Adipocyte (in vitro differentiated cells): ENCODE measurements around the gene NFYB.
A peak's percentile ranks its signal among the peaks of the same experiment; 100 is the strongest.

Experiments
- DNase-seq: peaks from one replicate; pipeline ENCODE4 v3.0.0-alpha.2; 2015; ENCODE audit warnings: low read depth
- H3K27me3 ChIP-seq: replicated peaks from 2 replicates; pipeline ENCODE4 v1.7.0; 2013; ENCODE audit warnings: mild to moderate bottlenecking, low read length, moderate library complexity; ENCODE audit not compliant: control insufficient read depth, insufficient read depth
- H3K36me3 ChIP-seq: 2 replicates; pipeline ENCODE4 v1.7.0; 2013; ENCODE audit warnings: low read length, mild to moderate bottlenecking, moderate library complexity; ENCODE audit not compliant: control insufficient read depth, insufficient read depth, severe bottlenecking
- H3K4me1 ChIP-seq: 2 replicates; pipeline ENCODE4 v1.7.0; 2013; ENCODE audit warnings: mild to moderate bottlenecking, low read length, moderate library complexity; ENCODE audit not compliant: control insufficient read depth, insufficient read depth
- H3K4me3 ChIP-seq: 2 replicates; pipeline ENCODE4 v1.7.0; 2013; ENCODE audit warnings: mild to moderate bottlenecking, low read length, moderate library complexity
- H3K9ac ChIP-seq: 2 replicates; pipeline ENCODE4 v1.7.0; 2013; ENCODE audit warnings: mild to moderate bottlenecking, low read length, moderate library complexity
- H3K9me3 ChIP-seq: 2 replicates; pipeline ENCODE4 v1.7.0; 2013; ENCODE audit warnings: mild to moderate bottlenecking, low read length, moderate library complexity; ENCODE audit not compliant: control insufficient read depth

The NFYB gene

DNA sequence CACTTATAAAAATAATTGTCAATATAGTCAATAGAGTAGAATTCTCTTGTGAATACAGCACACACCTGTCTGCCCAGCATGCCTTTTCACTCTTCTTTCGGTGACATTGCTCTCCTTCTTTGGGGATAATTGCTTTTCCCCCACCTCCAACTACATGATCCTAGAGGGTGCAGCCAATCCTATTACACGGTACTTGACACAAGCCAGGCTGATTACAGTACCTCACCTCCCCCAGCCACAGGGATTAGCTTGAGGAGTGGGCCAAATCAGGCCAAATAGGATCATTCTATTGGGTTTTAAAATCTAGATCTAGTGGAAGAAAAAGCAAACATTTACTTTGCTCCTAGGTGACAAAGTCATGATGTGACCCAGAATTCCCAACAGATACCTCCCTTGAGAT is 16.8 kb upstream of the NFYB start:
- Histone ChIP-seq H3K27me3 (peaks cover 1% of the 10 kb centered on the region), H3K9ac (no peak overlapping the region), H3K9me3 (no peaks in the 10 kb centered on the region), H3K4me3 (no peak overlapping the region), H3K36me3 (no peaks in the 10 kb centered on the region), H3K4me1 (no peaks in the 10 kb centered on the region)
- no peak for DNase-seq

GRCh38 chr12:104154286-104154685 is 16.3 kb upstream of the NFYB start:
- Histone ChIP-seq H3K9me3 (no peaks in the 10 kb centered on the region), H3K27me3 (peaks cover 4% of the 10 kb centered on the region), H3K4me1 (no peaks in the 10 kb centered on the region), H3K9ac (no peak overlapping the region), H3K4me3 (no peak overlapping the region), H3K36me3 (no peaks in the 10 kb centered on the region)
- DNase-seq, result no peak

DNA sequence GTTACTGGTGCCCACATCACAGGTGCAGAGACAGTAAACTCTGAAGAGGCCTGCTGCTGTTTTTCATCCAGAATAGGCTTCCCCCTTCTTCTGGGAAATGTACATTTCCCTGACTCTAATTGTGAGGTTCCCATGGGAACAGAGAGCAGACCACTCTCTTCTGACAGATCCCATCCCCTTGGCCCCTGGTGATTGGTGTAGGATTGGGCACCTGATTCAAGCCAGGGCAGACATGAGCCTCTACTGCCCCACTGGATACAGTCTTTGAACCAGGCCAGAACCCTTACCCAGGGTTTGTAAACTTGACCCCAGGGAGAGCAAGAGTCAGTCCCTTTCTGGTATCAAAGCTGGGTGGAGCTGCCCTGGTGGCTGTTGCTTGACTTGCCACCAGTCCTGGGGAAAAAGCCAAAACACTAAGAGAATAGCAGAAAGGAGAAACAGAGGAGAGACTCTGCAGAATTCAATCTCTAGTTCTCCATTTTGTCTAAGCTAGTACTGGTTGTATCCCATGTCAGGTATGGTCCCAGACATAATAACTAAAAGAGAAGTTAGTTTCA is 14.8 kb upstream of the NFYB start:
- Histone ChIP-seq H3K4me1 (no peaks in the 10 kb centered on the region), H3K9me3 (peaks cover 4% of the 10 kb centered on the region), H3K27me3 (peaks cover 4% of the 10 kb centered on the region), H3K36me3 (no peaks in the 10 kb centered on the region), H3K9ac (no peak overlapping the region), H3K4me3 (no peak overlapping the region)
- DNase-seq, result no peak

- Histone ChIP-seq H3K9me3 (peaks cover 4% of the 10 kb centered on the region), H3K36me3 (no peaks in the 10 kb centered on the region), H3K27me3 (peaks cover 4% of the 10 kb centered on the region), H3K4me3 (no peak overlapping the region), H3K9ac (no peak overlapping the region), H3K4me1 (no peaks in the 10 kb centered on the region)
- no peak for DNase-seq
Observed at GRCh38 chr12:104150416-104150815, 12.4 kb upstream of the NFYB start.

DNA sequence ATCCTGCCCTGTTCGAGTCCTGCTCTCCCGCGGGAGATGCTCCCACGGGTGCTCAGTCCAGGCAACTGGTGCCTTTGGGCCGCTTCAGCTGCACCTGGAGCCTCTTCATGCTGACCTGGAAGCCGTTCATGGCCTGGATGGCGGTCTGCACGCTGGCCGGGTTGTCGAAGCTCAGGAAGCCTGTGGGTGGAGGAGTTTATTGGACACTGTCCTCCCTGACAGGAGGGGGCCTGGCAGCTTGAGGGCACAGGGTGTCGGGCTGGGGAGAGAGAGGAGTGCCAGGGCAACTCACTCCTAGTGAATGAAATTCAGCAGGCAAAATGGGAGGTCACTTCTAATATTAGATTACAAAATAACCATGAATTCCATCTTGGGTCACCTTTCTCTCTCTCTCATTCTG is 9.3 kb upstream of the NFYB start:
- Histone ChIP-seq H3K36me3 (no peaks in the 10 kb centered on the region), H3K4me3 (no peak overlapping the region), H3K9me3 (peaks cover 4% of the 10 kb centered on the region), H3K4me1 (no peaks in the 10 kb centered on the region), H3K27me3 (peaks cover 4% of the 10 kb centered on the region), H3K9ac (no peak overlapping the region)
- no peak for DNase-seq

DNA sequence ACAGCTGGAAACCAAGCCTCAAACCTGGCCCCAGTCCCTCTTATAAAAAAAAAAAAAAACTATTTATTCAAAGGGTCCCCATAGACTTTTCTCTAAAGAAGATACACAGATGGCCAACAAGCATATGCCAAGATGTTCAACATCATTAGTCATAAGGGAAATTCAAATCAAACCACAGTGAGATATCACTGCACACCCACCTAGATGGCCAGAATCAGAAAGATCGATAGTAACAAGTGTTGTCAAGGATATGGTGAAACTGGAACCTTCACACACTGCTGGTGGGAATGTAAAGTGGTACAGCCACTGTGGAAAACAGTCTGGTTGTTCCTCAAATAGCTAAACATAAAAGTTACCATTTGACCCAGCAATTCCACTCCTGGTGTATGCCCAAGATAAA is 5.9 kb upstream of the NFYB start:
- no peak for DNase-seq
- Histone ChIP-seq H3K4me1 (peaks cover 3% of the 10 kb centered on the region), H3K27me3 (no peaks in the 10 kb centered on the region), H3K9me3 (peaks cover 4% of the 10 kb centered on the region), H3K36me3 (no peaks in the 10 kb centered on the region), H3K4me3 (no peak overlapping the region), H3K9ac (no peak overlapping the region)

- Histone ChIP-seq H3K9me3 (peaks cover 2% of the 10 kb centered on the region), H3K4me3 (no peak overlapping the region), H3K27me3 (no peaks in the 10 kb centered on the region), H3K36me3 (no peaks in the 10 kb centered on the region), H3K9ac (no peak overlapping the region), H3K4me1 (peaks cover 10% of the 10 kb centered on the region)
- no peak for DNase-seq
Observed at GRCh38 chr12:104143002-104143401, 5.0 kb upstream of the NFYB start.

DNA sequence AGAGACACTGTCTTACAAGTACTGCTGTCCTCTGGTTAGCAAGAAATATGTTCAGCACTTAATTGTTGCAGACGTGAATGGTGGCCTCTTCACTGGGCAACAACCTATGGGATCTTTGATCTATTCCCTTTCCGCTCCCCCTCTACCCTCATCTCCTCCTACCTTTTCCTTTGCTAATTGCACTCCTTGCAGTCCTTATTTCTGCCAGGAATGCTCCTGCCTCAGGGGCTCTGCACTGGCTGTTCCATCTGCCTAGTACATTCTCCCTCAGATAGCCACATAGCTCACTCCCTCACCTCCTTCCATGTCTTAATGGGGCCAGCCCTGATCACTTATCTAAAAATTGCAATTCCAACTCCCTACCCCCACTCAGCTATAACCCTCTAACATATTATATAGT is 4.5 kb upstream of the NFYB start:
- Histone ChIP-seq H3K36me3 (no peaks in the 10 kb centered on the region), H3K4me3 (no peak overlapping the region), H3K9me3 (no peaks in the 10 kb centered on the region), H3K4me1 (peaks cover 10% of the 10 kb centered on the region), H3K27me3 (no peaks in the 10 kb centered on the region), H3K9ac (no peak overlapping the region)
- DNase-seq, result no peak

- peak; percentile 32 for DNase-seq
- peaks cover 3% of the 10 kb centered on the region for H3K36me3 ChIP-seq
- H3K9me3 ChIP-seq, result no peaks in the 10 kb centered on the region
- peak overlapping the region; percentile 86 for H3K9ac ChIP-seq
- peaks cover 34% of the 10 kb centered on the region for H3K4me1 ChIP-seq
- no peaks in the 10 kb centered on the region for H3K27me3 ChIP-seq
- peak overlapping the region; percentile 63 for H3K4me3 ChIP-seq
Observed at GRCh38 chr12:104138797-104139152, 765 bp upstream of the NFYB start.

- H3K4me3 ChIP-seq, result peak overlapping the region; percentile 90
- H3K4me1 ChIP-seq, result peaks cover 38% of the 10 kb centered on the region
- H3K36me3 ChIP-seq, result peaks cover 18% of the 10 kb centered on the region
- peak; percentile 65 for DNase-seq
- peak overlapping the region; percentile 90 for H3K9ac ChIP-seq
- H3K27me3 ChIP-seq, result no peaks in the 10 kb centered on the region
- H3K9me3 ChIP-seq, result no peaks in the 10 kb centered on the region
Observed at GRCh38 chr12:104137001-104137901, 759 bp downstream of the NFYB start.

DNA sequence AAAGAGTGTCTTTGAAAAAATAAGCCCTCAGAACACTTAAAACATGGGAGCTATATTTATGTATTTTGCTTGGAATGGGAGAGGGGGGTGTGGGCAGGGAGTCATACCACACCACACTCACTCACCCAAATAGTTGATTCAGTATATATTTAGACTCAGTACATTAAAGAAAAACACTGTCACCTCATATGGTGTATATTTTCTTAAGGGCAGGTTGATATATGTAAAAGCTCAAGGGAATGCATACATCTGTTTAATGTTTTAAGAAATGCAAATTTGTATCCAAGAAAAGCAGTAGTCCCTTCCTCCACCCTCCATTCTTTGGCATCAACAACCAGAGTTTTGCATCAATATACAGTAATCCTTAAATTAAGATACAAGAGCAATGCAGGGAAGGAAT is 1.4 kb downstream of the NFYB start:
- peak; percentile 54 for DNase-seq
- Histone ChIP-seq H3K36me3 (peaks cover 25% of the 10 kb centered on the region), H3K4me1 (peaks cover 38% of the 10 kb centered on the region), H3K4me3 (peak overlapping the region; percentile 90), H3K9ac (peak overlapping the region; percentile 90), H3K9me3 (no peaks in the 10 kb centered on the region), H3K27me3 (no peaks in the 10 kb centered on the region)
